Ovary (tissue), 3 donors: ENCODE results near the gene SRPK1.

Experiments
- POLR2A ChIP-seq: fragments of 450-650 bp; IDR thresholded peaks from one replicate; pipeline ENCODE4 v1.6.1; 2017; ENCODE audit warnings: antibody characterized with exemption, mild to moderate bottlenecking, moderate library complexity
- TF ChIP-seq, protein P1 (sequence below), 3 donors: fragments of 450-650 bp in 2 of 3; fragments of 200-600 bp in 1 of 3; IDR thresholded peaks; one replicate each; pipeline versions ENCODE4 v1.5.1 to v1.8.0; 2016 to 2022; ENCODE audit warnings: antibody characterized with exemption in 3 of 3, mild to moderate bottlenecking in 1 of 3
- donor health status: DM: no; HTN: no; CAD: no.

DNA sequence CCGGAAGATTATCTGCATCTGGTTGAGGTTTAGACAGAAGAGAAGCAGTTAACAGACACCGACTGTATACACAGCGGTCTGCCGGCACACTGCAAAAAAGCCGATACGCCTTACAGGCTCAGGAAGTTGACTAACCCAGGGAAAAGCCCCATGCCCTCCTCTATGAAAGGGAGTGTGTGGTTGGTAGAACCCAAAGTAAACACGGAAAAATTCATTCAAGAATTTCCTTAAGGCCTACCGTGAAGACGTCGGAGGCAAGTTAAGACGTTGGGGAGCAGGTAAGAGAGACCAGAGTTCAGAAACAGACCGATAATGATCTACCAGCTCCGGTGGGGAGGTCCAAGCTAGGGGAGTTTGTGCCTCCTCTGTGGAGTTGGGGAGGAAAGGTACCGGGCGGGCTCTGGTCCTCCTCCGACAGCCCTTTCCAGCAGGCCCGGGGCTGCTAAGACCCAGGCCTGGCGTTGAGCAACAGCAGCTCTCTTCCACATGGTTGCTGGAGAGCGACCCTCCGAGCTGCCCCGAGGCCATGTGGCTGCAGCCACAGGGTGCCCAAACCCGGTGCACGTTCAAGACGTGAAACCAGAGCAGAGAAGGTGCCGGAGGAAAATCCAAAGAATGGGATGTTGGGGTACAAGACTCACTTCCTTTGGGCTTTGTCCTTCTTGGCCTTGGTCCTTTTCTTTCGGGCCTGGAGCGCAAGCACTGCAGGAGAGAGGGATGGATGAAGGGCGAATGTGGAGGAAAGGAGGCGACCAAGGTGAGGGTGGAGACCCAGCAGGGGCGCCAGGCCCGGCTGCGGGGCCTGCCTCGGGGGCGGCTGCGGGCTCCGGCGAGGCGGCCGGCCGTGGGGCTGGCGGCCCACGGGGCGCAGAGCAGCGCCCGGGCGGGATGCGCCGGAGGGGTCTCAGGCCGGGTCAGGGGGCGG, 809 bp downstream of the SRPK1 start:
- TF ChIP-seq, protein P1, sequence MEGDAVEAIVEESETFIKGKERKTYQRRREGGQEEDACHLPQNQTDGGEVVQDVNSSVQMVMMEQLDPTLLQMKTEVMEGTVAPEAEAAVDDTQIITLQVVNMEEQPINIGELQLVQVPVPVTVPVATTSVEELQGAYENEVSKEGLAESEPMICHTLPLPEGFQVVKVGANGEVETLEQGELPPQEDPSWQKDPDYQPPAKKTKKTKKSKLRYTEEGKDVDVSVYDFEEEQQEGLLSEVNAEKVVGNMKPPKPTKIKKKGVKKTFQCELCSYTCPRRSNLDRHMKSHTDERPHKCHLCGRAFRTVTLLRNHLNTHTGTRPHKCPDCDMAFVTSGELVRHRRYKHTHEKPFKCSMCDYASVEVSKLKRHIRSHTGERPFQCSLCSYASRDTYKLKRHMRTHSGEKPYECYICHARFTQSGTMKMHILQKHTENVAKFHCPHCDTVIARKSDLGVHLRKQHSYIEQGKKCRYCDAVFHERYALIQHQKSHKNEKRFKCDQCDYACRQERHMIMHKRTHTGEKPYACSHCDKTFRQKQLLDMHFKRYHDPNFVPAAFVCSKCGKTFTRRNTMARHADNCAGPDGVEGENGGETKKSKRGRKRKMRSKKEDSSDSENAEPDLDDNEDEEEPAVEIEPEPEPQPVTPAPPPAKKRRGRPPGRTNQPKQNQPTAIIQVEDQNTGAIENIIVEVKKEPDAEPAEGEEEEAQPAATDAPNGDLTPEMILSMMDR (IDR thresholded peaks at IDR 0.05), result no peak
- no peak for TF ChIP-seq POLR2A
